Adrenal gland (tissue), 12 donors: ENCODE results near the gene PRELID3B. TPM values are rescaled to one million over a fixed set of nuclear protein-coding genes. Genes with fewer than 3 reads are reported as not detected.

Experiments used
- DNase-seq, 7 donors: peaks; one replicate each; pipeline ENCODE4 v3.0.0-alpha.2; 2019 to 2020
- H3K27ac ChIP-seq, 5 donors: fragments of 200-600 bp; sonication (generic) in 4 of 5; 1 replicate in 3 of 5; 2 replicates in 2 of 5; pipeline versions ENCODE4 v1.5.1 to v1.8.0; 2016 to 2020; ENCODE audit warnings: mild to moderate bottlenecking in 1 of 5
- H3K27me3 ChIP-seq: fragments of 200-600 bp; 2 replicates; pipeline ENCODE4 v1.8.0; 2021
- H3K36me3 ChIP-seq, 2 donors: fragments of 200-600 bp; replicated peaks in 1 of 2; 1 replicate in 1 of 2; 2 replicates in 1 of 2; pipeline versions ENCODE4 v1.5.1 to v1.8.0; 2018 to 2022
- H3K4me1 ChIP-seq, 2 donors: fragments of 200-600 bp; replicated peaks in 1 of 2; 1 replicate in 1 of 2; 2 replicates in 1 of 2; pipeline versions ENCODE4 v1.5.1 to v1.8.0; 2018 to 2021
- H3K4me3 ChIP-seq, 4 donors: fragments of 200-600 bp; sonication (generic) in 3 of 4; one replicate each; pipeline ENCODE4 v1.5.1; 2016 to 2018
- H3K9me3 ChIP-seq, 3 donors: fragments of 200-600 bp; sonication (generic) in 1 of 3; replicated peaks in 1 of 3; 1 replicate in 2 of 3; 2 replicates in 1 of 3; pipeline versions ENCODE4 v1.5.1 to v1.8.0; 2016 to 2021
- POLR2A ChIP-seq, 2 donors: fragments of 450-650 bp; IDR thresholded peaks; one replicate each; pipeline ENCODE4 v1.6.1; 2017; ENCODE audit warnings: antibody characterized with exemption in 2 of 2, mild to moderate bottlenecking in 2 of 2, moderate library complexity in 1 of 2
- WGBS, 4 donors: extraction: QIAGEN DNeasy Blood & Tissue Kit in 2 of 4; methylation state at CpG; one replicate each; pipeline versions ENCODE4 v1.1.5 to v1.1.7; 2013 to 2017; 5-methylcytosine and 5-hydroxymethylcytosine counted together
- intact Hi-C, 2 donors: fragments of 100-400 bp; cut with DNase I; formaldehyde crosslinking; loops; one replicate each; pipeline versions ENCODE4 v1.14.1 to v1.15.0; 2022 to 2023
- polyA plus RNA-seq, 3 donors: library from polyadenylated mRNA; stranded (reverse); fragments of 200-250 nt in 2 of 3; fragments of 350-450 nt in 1 of 3; fragmentation: Illumina TruSeq in 1 of 3; extraction: RNeasy Lipid Tissue Mini Kit (QIAGEN cat#74804) in 1 of 3; gene quantifications; one replicate each; pipeline ENCODE4 v1.2.3, GENCODE V29; 2013 to 2014
- total RNA-seq, 9 donors: library from RNA; depleted of rRNA in 4 of 9; stranded (reverse); fragments of >200 nt in 4 of 9; fragments of 120-200 nt in 1 of 9; fragmentation: NEBNext Ultra II Directional in 1 of 9; extraction: Animal tissue kit (Norgen Biotek cat#: 25700) in 1 of 9; gene quantifications; one replicate each; pipeline versions ENCODE4 v1.1.0 to v1.2.4, GENCODE V29; 2013 to 2023
- TF ChIP-seq, protein P1 (sequence below), 6 experiments: fragments of 450-650 bp in 4 of 6; fragments of 200-600 bp in 2 of 6; sonication (generic) in 1 of 6; IDR thresholded peaks; 1 replicate in 5 of 6; 2 replicates in 1 of 6; pipeline versions ENCODE4 v1.5.1 to v1.8.0; 2016 to 2021; ENCODE audit warnings: antibody characterized with exemption in 6 of 6, mild to moderate bottlenecking in 2 of 6, moderate library complexity in 1 of 6
- donor health status: healthy with polysubstance abuse.
- donor health status: Bipolar disorder and iron deficiency.
- donor health status: DM: yes; HTN: yes; CAD: no.
- donor health status: DM: no; HTN: no; CAD: no.
- donor health status: DM: no; HTN: no; CAD: no.
- donor health status: DM: yes; HTN: yes; CAD: no.

The PRELID3B gene
- total and polyA plus RNA-seq, 12 donors: 13.3 to 119 (median 47.8) TPM

DNA sequence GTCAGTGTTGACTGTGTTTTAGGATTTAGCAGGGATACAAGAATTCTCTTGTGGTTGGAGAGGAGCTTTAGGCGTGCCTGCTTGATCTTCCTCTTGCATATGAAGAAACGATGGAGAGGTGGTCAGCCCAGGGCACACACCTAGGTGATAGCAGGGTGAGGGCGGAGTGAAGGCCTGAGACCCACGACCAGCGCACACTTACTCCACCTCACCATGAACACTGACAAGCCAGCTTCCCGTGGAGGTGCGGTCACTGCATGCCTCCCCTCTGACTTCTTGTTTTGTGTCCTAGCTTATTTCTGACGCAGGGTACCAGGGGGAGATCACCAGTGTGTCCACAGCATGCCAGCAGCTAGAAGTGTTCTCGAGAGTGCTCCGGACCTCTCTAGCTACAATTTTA lies 53.4 kb downstream of the PRELID3B start:
- no peak overlapping the region for H3K4me3 ChIP-seq
- no peaks in the 10 kb centered on the region for H3K4me1 ChIP-seq
- H3K36me3 ChIP-seq: peaks cover 0 to 83% of the 10 kb centered on the region in 2 donors
- TF ChIP-seq, protein P1, sequence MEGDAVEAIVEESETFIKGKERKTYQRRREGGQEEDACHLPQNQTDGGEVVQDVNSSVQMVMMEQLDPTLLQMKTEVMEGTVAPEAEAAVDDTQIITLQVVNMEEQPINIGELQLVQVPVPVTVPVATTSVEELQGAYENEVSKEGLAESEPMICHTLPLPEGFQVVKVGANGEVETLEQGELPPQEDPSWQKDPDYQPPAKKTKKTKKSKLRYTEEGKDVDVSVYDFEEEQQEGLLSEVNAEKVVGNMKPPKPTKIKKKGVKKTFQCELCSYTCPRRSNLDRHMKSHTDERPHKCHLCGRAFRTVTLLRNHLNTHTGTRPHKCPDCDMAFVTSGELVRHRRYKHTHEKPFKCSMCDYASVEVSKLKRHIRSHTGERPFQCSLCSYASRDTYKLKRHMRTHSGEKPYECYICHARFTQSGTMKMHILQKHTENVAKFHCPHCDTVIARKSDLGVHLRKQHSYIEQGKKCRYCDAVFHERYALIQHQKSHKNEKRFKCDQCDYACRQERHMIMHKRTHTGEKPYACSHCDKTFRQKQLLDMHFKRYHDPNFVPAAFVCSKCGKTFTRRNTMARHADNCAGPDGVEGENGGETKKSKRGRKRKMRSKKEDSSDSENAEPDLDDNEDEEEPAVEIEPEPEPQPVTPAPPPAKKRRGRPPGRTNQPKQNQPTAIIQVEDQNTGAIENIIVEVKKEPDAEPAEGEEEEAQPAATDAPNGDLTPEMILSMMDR (IDR thresholded peaks at IDR 0.05): no peak
- TF ChIP-seq POLR2A (IDR thresholded peaks at IDR 0.05): no peak
- DNase-seq: peak in 3 of 7 donors; percentile 6 to 45 (median 17)
- WGBS, 4 donors: 84 to 90% (median 88%) methylated on average over 10 of the region's 10 CpGs
- H3K27ac ChIP-seq: no peak overlapping the region
- intact Hi-C loops: loop anchor here (10.0 kb wide), 2 partner anchors 46 to 114 kb away; partner anchors contain the start of gene ATP5F1E (in 1 of the 2)
- no peaks in the 10 kb centered on the region for H3K9me3 ChIP-seq
- H3K27me3 ChIP-seq: no peaks in the 10 kb centered on the region

DNA sequence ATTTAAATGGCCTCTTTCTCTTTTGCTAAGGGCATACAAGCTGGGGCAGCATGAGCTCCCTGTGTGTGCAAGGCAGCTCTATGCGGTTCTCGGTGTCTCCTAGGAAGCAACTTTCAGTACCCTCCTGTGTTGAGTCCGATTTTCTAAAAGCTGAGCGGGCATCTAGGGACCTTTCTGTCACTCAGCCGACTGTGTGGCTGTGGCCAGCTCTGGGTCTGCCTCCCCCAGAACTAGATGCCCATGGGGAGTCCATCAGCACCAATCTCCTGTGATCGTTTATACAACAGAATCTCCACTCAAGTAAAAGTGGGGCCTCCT lies 54.1 kb downstream of the PRELID3B start:
- no peaks in the 10 kb centered on the region for H3K9me3 ChIP-seq
- no peak for TF ChIP-seq POLR2A (IDR thresholded peaks at IDR 0.05)
- TF ChIP-seq, protein P1 (IDR thresholded peaks at IDR 0.05): no peak
- no peaks in the 10 kb centered on the region for H3K27me3 ChIP-seq
- peak in 2 of 7 donors; percentile 3 to 31 for DNase-seq
- H3K4me3 ChIP-seq: no peak overlapping the region
- 83 to 98% (median 90%) methylated on average over 6 of the region's 6 CpGs for WGBS, 4 donors
- peaks cover 0 to 76% of the 10 kb centered on the region in 2 donors for H3K36me3 ChIP-seq
- H3K4me1 ChIP-seq: peaks cover 3 to 6% of the 10 kb centered on the region in 2 donors
- intact Hi-C loops: loop anchor here (10.0 kb wide), 2 partner anchors 46 to 114 kb away; partner anchors contain the start of gene ATP5F1E (in 1 of the 2)
- H3K27ac ChIP-seq: no peak overlapping the region

DNA sequence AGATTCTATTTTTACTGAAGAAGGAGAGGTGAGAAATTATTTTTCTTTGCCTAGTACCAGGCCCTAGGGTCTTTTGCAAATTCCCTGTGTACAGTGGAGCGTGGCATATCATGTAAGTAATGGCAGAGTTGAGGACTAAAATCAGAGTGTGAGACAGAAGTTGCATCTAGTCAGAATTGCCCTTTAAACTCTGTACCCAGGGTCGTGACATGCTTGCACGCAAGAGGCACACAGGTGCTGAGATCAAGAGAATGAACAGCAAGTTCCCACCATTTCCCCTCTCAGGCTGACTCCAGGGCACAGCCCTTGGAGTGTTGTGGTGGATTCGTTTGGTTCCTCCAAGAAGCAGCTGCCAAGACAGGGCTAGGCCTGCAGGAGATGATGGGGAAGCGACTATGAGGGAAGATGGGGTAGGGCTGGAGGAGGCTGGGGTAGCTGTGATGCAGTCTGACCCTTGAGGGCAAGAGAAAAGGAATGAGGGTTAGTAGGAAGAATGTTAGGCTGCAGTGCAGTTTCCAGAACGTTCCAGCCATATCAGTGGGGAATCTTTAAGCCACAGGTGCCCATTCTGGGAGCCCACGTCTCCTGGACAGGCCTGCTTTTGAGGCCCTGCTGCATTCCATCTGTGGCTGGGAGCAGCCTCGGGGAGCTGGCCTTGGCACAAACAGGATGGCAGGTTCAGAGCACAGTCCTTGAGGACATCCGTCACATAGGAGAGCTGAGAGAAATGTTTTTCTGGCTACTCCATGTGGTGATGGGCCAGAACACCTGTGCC lies 54.6 kb downstream of the PRELID3B start:
- peaks cover 0 to 70% of the 10 kb centered on the region in 2 donors for H3K36me3 ChIP-seq
- intact Hi-C loops: loop anchor here (10.0 kb wide), 2 partner anchors 47 to 113 kb away; partner anchors contain the start of gene ATP5F1E (in 1 of the 2)
- no peaks in the 10 kb centered on the region for H3K27me3 ChIP-seq
- no peak for TF ChIP-seq POLR2A (IDR thresholded peaks at IDR 0.05)
- TF ChIP-seq, protein P1 (IDR thresholded peaks at IDR 0.05): no peak
- no peak overlapping the region for H3K27ac ChIP-seq
- peaks cover 4 to 8% of the 10 kb centered on the region in 2 donors for H3K4me1 ChIP-seq
- no peaks in the 10 kb centered on the region for H3K9me3 ChIP-seq
- peak in 3 of 7 donors; percentile 9 to 49 (median 15) for DNase-seq
- H3K4me3 ChIP-seq: no peak overlapping the region
- WGBS, 4 donors: 71 to 81% (median 77%) methylated on average over 6 to 9 of the region's 9 CpGs

DNA sequence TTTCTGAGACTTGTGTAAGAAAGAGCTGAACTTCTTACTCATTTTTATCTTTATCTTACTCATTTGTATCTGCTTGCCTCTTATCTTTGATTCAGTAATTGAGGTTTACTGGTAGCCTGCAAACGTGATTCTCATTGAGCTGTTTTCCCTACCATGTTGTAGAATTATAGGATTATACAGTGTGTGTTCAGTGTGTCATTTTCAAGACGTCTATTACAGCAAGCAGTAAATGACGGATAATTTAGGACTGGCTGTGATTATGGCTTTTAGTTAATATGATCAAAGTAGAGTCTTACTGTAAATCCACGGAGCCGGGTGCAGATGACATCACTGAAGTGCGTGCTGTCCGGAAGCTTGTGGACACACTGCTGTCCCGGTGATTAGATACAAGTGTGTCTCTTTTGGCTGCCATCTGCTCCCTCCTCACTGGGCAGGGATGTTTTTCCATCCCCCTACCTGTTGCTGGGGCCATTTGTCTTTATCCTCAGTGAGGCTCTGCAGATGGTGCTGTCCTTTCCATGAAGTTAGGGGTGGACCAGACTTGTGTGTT lies 55.5 kb downstream of the PRELID3B start:
- peaks cover 4 to 17% of the 10 kb centered on the region in 2 donors for H3K4me1 ChIP-seq
- no peak overlapping the region for H3K4me3 ChIP-seq
- no peaks in the 10 kb centered on the region for H3K9me3 ChIP-seq
- intact Hi-C loops: loop anchor here (10.0 kb wide), 2 partner anchors 48 to 112 kb away; partner anchors contain the start of gene ATP5F1E (in 1 of the 2)
- peak overlapping the region in 1 of 5 donors; percentile 54 for H3K27ac ChIP-seq
- DNase-seq: peak in 3 of 7 donors; percentile 14 to 80 (median 20)
- H3K27me3 ChIP-seq: no peaks in the 10 kb centered on the region
- no peak for TF ChIP-seq POLR2A (IDR thresholded peaks at IDR 0.05)
- TF ChIP-seq, protein P1 (IDR thresholded peaks at IDR 0.05): no peak
- H3K36me3 ChIP-seq: peaks cover 0 to 61% of the 10 kb centered on the region in 2 donors
- WGBS, 4 donors: 77 to 83% (median 81%) methylated on average over 8 of the region's 8 CpGs
